Muscle layer of duodenum (tissue), 2 donors: ENCODE results near the gene ATG16L2.

Experiments
- H3K27ac ChIP-seq: one replicate; pipeline ENCODE4 v1.7.0; 2013; ENCODE audit warnings: mild to moderate bottlenecking, low read length
- H3K27me3 ChIP-seq: one replicate; pipeline ENCODE4 v1.7.0; 2013; ENCODE audit warnings: low read depth, mild to moderate bottlenecking, control low read depth, low read length
- H3K36me3 ChIP-seq, 2 donors: one replicate each; pipeline ENCODE4 v1.7.0; 2013; ENCODE audit warnings: low read length in 2 of 2, control low read depth in 1 of 2, mild to moderate bottlenecking in 1 of 2; ENCODE audit not compliant: insufficient read depth in 2 of 2, control insufficient read depth in 1 of 2
- H3K4me1 ChIP-seq, 2 donors: one replicate each; pipeline ENCODE4 v1.7.0; 2013; ENCODE audit warnings: low read length in 2 of 2, mild to moderate bottlenecking in 2 of 2, control low read depth in 1 of 2, moderate library complexity in 1 of 2; ENCODE audit not compliant: insufficient read depth in 2 of 2, control insufficient read depth in 1 of 2
- H3K4me3 ChIP-seq, 2 donors: one replicate each; pipeline ENCODE4 v1.7.0; 2013; ENCODE audit warnings: low read length in 2 of 2, low read depth in 1 of 2, mild to moderate bottlenecking in 1 of 2
- H3K9me3 ChIP-seq, 2 donors: one replicate each; pipeline ENCODE4 v1.7.0; 2013; ENCODE audit warnings: low read length in 2 of 2, control low read depth in 1 of 2, mild to moderate bottlenecking in 1 of 2; ENCODE audit not compliant: control insufficient read depth in 1 of 2
- donor health status: healthy.

Gene ATG16L2

GRCh38 chr11:72781063-72781312, 33.2 kb upstream of the ATG16L2 start:
- Histone ChIP-seq H3K4me3 (peak overlapping the region; percentile 57 to 69), H3K27me3 (no peaks in the 10 kb centered on the region), H3K4me1 (peaks cover 0 to 28% of the 10 kb centered on the region in 2 donors), H3K9me3 (no peaks in the 10 kb centered on the region), H3K27ac (peak overlapping the region; percentile 31), H3K36me3 (no peaks in the 10 kb centered on the region)

DNA sequence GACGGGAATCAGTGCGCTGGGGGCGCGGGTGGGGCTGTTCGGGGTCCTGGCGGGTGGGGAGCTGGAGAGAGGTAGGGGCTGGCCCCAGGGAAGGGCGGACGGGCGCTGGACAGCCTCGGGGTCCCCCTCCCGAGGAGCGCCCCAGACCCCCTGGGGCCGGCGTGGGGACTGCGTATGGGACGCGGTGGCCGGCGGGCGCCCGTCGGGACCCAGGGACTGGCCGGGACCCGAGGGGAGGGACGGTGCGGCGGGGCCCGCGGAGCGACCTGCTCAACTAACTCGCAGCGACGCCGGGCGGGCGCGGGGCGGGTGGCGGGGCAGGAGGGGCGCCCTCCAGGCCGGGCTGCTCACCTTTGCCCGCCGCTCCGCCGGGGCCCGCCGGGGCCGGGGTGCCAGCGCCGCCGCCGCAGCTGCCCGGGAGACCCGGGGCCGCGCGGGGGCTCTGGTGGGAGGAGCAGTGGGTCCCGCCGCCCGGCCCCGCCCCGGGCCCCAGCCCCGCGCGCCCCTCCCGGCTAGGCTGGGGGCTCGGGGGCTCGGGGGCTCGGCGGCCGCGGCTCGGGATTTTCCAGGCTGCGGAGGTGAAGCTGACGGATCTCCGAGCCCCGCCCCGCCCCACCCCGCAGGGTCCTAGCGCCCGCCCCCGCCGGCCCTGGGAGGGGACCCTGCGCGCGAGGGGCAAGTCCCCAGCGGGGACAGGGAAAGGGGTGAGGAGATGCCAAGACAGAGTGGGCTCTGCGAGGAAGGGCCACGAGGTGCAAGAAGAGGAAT, 32.7 kb upstream of the ATG16L2 start:
- no peak overlapping the region for H3K27ac ChIP-seq
- peaks cover 0 to 28% of the 10 kb centered on the region in 2 donors for H3K4me1 ChIP-seq

DNA sequence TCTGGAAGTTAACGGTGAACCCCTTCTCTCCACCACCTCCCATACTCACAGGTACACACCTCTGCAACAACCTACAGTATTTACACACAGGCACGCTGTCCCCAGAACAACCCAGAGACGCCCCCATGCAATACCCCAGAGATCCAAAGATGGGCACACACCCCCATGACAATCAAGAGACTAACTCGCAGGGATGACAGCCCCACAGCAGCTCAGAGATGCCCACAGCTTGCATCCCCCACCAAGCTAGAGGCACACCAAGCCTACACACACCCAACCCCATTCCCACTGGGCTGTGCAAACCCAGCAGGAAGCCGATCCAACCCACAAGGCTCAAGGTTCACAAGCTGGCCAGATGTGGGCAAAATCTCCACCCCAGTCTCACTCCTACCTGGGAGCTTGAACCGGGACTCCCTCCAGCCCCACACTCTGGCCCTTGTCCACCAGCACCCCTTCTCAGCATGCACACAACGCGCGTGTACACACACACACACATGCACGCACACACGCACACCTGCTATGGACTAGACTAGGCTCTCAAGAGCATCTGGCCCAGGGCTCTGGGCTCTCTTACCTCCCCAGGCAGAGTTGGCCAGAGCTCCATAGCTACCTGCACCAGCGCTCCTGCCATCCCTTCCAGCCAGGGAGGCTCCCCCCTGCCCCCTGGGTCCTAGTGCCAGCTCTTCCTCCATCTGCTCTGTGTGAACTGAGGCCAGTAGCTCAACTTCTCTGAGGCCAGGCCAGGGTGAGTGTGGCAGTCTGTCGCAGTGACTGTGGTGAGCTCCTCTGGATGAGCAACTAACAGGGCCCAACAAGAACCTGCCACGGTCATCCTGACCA, 31.9 kb upstream of the ATG16L2 start:
- peaks cover 0 to 23% of the 10 kb centered on the region in 2 donors for H3K4me1 ChIP-seq

More for the DNA sequence above, 32.7 kb upstream of the ATG16L2 start:
- Histone ChIP-seq H3K36me3 (no peaks in the 10 kb centered on the region), H3K9me3 (no peaks in the 10 kb centered on the region), H3K4me3 (peak overlapping the region; percentile 57 to 69), H3K27me3 (no peaks in the 10 kb centered on the region)

GRCh38 chr11:72783144-72783905, 30.9 kb upstream of the ATG16L2 start:
- Histone ChIP-seq H3K27ac (no peak overlapping the region), H3K4me3 (no peak overlapping the region), H3K36me3 (no peaks in the 10 kb centered on the region), H3K9me3 (no peaks in the 10 kb centered on the region), H3K27me3 (no peaks in the 10 kb centered on the region), H3K4me1 (peaks cover 0 to 19% of the 10 kb centered on the region in 2 donors)

More for the DNA sequence above, 31.9 kb upstream of the ATG16L2 start:
- no peak overlapping the region for H3K27ac ChIP-seq
- H3K36me3 ChIP-seq = no peaks in the 10 kb centered on the region
- no peaks in the 10 kb centered on the region for H3K9me3 ChIP-seq
- H3K27me3 ChIP-seq = no peaks in the 10 kb centered on the region
- H3K4me3 ChIP-seq = peak overlapping the region; percentile 51 to 52

GRCh38 chr11:72784662-72785061, 29.5 kb upstream of the ATG16L2 start:
- Histone ChIP-seq H3K27me3 (no peaks in the 10 kb centered on the region), H3K4me3 (no peak overlapping the region), H3K27ac (no peak overlapping the region), H3K4me1 (peaks cover 0 to 19% of the 10 kb centered on the region in 2 donors), H3K36me3 (no peaks in the 10 kb centered on the region), H3K9me3 (no peaks in the 10 kb centered on the region)

- Histone ChIP-seq H3K4me3 (no peak overlapping the region), H3K36me3 (no peaks in the 10 kb centered on the region), H3K27ac (peak overlapping the region; percentile 40), H3K9me3 (no peaks in the 10 kb centered on the region), H3K4me1 (peaks cover 0 to 4% of the 10 kb centered on the region in 2 donors), H3K27me3 (no peaks in the 10 kb centered on the region)
Measured at GRCh38 chr11:72786305-72787215, 27.7 kb upstream of the ATG16L2 start.

GRCh38 chr11:72787216-72788104, 26.8 kb upstream of the ATG16L2 start:
- no peak overlapping the region for H3K4me3 ChIP-seq
- no peaks in the 10 kb centered on the region for H3K9me3 ChIP-seq
- peak overlapping the region; percentile 40 for H3K27ac ChIP-seq
- no peaks in the 10 kb centered on the region for H3K4me1 ChIP-seq
- no peaks in the 10 kb centered on the region for H3K27me3 ChIP-seq
- H3K36me3 ChIP-seq = no peaks in the 10 kb centered on the region

GRCh38 chr11:72788241-72788640, 26.0 kb upstream of the ATG16L2 start:
- H3K4me1 ChIP-seq = peaks cover 0 to 5% of the 10 kb centered on the region in 2 donors
- no peaks in the 10 kb centered on the region for H3K36me3 ChIP-seq
- no peaks in the 10 kb centered on the region for H3K9me3 ChIP-seq
- no peaks in the 10 kb centered on the region for H3K27me3 ChIP-seq
- no peak overlapping the region for H3K4me3 ChIP-seq
- H3K27ac ChIP-seq = peak overlapping the region; percentile 40

DNA sequence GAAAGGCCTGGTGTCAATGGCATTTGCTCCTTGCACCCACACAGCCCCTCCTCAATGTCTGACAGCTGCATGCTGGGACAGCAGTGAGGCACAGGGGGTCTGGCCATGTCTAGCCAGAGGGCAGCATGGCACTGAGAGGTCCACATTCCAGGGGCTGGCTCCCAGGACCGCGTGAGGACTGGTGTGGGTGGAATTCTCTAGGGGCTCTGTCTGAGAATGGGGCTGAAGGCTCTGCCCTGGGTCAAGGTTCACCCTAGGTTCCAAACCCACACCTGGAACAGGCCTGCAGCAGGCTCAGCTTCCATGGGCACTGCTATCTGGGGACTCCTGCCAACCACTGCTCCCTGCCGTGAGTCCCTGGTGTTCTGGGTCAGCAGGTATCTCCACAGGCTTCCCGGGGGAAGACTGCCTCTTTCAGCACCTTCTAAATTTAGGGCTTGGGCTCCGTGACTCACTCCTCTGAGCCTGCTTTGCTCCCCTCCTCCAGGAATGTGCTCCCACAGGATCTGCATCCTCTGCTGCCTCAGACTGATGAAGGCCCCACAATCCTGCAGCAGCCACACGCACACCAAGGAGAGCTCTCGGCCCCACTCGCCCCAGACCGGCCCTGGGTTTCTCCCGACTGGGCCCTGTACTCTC, 24.6 kb upstream of the ATG16L2 start:
- H3K9me3 ChIP-seq = no peaks in the 10 kb centered on the region
- peaks cover 0 to 13% of the 10 kb centered on the region in 2 donors for H3K4me1 ChIP-seq
- no peak overlapping the region for H3K4me3 ChIP-seq
- no peak overlapping the region for H3K27ac ChIP-seq
- no peaks in the 10 kb centered on the region for H3K36me3 ChIP-seq
- no peaks in the 10 kb centered on the region for H3K27me3 ChIP-seq
